Coronary artery (tissue), 2 donors: ENCODE results near the gene NFKB1.

Experiments used
- DNase-seq: peaks from one replicate; pipeline ENCODE4 v3.0.0-alpha.2; 2017; ENCODE audit warnings: low spot score
- H3K27ac ChIP-seq, 2 donors: fragments of 200-600 bp; sonication (generic); one replicate each; pipeline ENCODE4 v1.5.1; 2016 to 2019
- H3K4me3 ChIP-seq: fragments of 200-600 bp; sonication (generic); 2 replicates; pipeline ENCODE4 v1.5.1; 2016; ENCODE audit warnings: mild to moderate bottlenecking, moderate library complexity
- TF ChIP-seq, protein P1 (sequence below): fragments of 200-600 bp; sonication (generic); IDR thresholded peaks from one replicate; pipeline ENCODE4 v1.5.1; 2019; ENCODE audit warnings: antibody characterized with exemption

NFKB1 gene

DNA sequence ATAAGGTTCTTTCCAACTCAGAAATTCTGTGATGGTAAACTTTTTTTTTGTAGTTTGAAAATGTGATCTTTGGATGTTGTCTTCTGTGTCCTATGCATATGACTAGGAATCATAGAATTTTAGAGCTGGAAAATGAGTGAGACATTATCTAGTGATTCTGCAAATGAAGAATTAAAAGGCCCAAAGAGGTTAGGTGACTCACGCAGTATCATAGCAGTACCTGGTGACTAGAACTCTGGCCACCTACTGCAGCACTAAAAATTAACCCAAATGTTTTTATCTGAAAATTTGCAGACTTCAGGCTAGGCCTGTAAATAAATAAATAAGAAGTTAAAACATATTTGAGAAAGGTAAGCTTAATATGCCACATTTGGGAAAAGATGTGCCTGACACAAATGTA is 52.8 kb downstream of the NFKB1 start:
- no peak overlapping the region for H3K27ac ChIP-seq
- H3K4me3 ChIP-seq = no peak overlapping the region
- no peak for DNase-seq
- TF ChIP-seq, protein P1, sequence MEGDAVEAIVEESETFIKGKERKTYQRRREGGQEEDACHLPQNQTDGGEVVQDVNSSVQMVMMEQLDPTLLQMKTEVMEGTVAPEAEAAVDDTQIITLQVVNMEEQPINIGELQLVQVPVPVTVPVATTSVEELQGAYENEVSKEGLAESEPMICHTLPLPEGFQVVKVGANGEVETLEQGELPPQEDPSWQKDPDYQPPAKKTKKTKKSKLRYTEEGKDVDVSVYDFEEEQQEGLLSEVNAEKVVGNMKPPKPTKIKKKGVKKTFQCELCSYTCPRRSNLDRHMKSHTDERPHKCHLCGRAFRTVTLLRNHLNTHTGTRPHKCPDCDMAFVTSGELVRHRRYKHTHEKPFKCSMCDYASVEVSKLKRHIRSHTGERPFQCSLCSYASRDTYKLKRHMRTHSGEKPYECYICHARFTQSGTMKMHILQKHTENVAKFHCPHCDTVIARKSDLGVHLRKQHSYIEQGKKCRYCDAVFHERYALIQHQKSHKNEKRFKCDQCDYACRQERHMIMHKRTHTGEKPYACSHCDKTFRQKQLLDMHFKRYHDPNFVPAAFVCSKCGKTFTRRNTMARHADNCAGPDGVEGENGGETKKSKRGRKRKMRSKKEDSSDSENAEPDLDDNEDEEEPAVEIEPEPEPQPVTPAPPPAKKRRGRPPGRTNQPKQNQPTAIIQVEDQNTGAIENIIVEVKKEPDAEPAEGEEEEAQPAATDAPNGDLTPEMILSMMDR = no peak

GRCh38 chr4:102554482-102554881 is 53.3 kb downstream of the NFKB1 start:
- TF ChIP-seq, protein P1 = no peak
- DNase-seq = no peak
- H3K4me3 ChIP-seq = no peak overlapping the region
- H3K27ac ChIP-seq = peak overlapping the region in 1 of 2 donors; percentile 20

GRCh38 chr4:102554992-102555391 is 53.8 kb downstream of the NFKB1 start:
- TF ChIP-seq, protein P1 = no peak
- DNase-seq = no peak
- peak overlapping the region in 1 of 2 donors; percentile 20 for H3K27ac ChIP-seq
- H3K4me3 ChIP-seq = no peak overlapping the region

DNA sequence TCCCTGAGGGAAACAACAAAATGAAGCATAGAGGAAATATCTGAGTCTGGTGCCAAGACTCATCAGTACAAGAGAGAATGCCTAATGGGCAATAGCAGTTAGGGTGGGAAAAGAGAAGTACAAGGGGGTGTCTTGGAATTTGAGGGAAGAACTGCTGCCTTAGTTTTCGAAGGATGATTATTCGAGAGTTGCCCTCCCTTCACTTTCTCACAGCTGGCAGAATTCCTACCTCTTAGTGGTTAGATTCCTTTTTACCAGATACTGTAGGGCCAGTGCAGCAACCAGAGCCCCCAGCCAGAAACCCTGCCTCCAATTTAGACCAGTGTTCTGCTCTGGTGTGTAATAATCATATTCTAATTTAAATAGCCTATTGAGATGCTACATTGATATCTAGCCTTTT is 56.5 kb downstream of the NFKB1 start:
- TF ChIP-seq, protein P1 = no peak
- no peak for DNase-seq
- no peak overlapping the region for H3K27ac ChIP-seq
- H3K4me3 ChIP-seq = no peak overlapping the region

DNA sequence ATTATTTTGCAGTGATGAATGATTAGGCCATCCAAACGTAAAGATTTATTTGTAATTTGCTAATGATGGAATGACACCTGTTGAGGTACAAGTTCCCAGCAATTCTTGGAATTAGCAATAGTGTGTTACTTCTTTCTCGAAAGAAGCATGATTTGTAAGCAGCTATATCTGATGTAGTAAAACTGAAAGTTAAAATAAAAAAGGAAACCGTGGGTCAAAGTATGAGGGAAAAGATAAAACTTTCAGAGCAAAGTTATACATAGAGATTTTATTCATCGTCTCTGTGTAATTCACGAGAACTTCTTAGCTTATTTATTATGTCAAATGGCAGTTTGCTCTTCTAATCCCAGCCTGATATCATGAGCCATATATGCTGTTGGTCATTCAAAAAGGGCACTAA is 59.0 kb downstream of the NFKB1 start:
- Histone ChIP-seq H3K27ac (peak overlapping the region in 1 of 2 donors; percentile 44), H3K4me3 (peak overlapping the region; percentile 24)
- no peak for DNase-seq
- TF ChIP-seq, protein P1 = no peak

- TF ChIP-seq, protein P1 = no peak
- H3K4me3 ChIP-seq = no peak overlapping the region
- DNase-seq = no peak
- peak overlapping the region; percentile 44 to 46 for H3K27ac ChIP-seq
Observed at GRCh38 chr4:102560571-102561341, 59.6 kb downstream of the NFKB1 start.

DNA sequence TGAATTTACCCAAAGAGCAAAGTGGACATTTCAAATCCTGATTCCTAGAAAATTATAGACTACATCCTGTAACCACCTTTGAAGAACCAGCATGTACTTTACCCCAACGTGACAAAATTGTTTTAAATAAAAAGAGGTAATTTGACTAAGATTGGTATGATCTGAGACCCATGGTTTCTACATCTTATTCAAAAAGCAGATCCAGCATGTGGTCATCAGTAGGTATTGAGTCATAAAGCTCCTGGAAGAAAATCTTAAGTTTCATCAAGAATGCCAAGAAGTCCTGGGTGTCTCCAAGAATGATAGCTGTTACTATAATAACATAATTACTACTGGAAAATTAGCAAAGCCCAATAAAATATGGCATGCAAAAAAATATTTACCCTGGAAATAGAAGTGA is 61.8 kb downstream of the NFKB1 start:
- H3K4me3 ChIP-seq = no peak overlapping the region
- TF ChIP-seq, protein P1 = no peak
- no peak for DNase-seq
- H3K27ac ChIP-seq = no peak overlapping the region
